Measurements from ENCODE around the gene RTKN. TPM values are rescaled to one million over a fixed set of nuclear protein-coding genes. Genes with fewer than 3 reads are reported as not detected.

RTKN gene
- total and polyA plus RNA-seq, 2 of the 13 experiments (the other 11 are each of a cell fraction or from before 2014, with no cell fraction given): 159 to 166 TPM

GRCh38 chr2:74391580-74392448 is 49.9 kb downstream of the RTKN start (continued):
- TF ChIP-seq ZNF879 (CRISPR knock-in tag; IDR thresholded peaks at IDR 0.05) (no peak), SKIL (CRISPR knock-in tag; IDR thresholded peaks at IDR 0.05; ENCODE audit: borderline replicate concordance) (peak; percentile 28; the same call in 1 of the 2 replicates), CHCHD3 (CRISPR knock-in tag; IDR thresholded peaks at IDR 0.05) (0 out of 2 replicates have a peak, but pooled peaks have one; percentile 83), ASH2L (IDR thresholded peaks at IDR 0.05; ENCODE audit: insufficient read length, low read depth, low read length) (peak; percentile 90), KLF16 (CRISPR knock-in tag; IDR thresholded peaks at IDR 0.05) (peak in 1 of 2 experiments; percentile 92; a peak in 2 of 4 replicates), MIXL1 (CRISPR knock-in tag; IDR thresholded peaks at IDR 0.05) (peak; percentile 53), POLR2G (IDR thresholded peaks at IDR 0.05; ENCODE audit: low read depth, low read length) (peak; percentile 89), DR1 (CRISPR knock-in tag; IDR thresholded peaks at IDR 0.05) (peak; percentile 57), ZMAT5 (CRISPR knock-in tag; IDR thresholded peaks at IDR 0.05; ENCODE audit: borderline replicate concordance, low read depth) (no peak), ZC3H4 (CRISPR knock-in tag; IDR thresholded peaks at IDR 0.05; ENCODE audit: borderline replicate concordance) (no peak), MXD4 (CRISPR knock-in tag; IDR thresholded peaks at IDR 0.05) (peak; percentile 86), CHD4 (IDR thresholded peaks at IDR 0.05; ENCODE audit: borderline replicate concordance, low read length) (peak; percentile 97), ZNF354B (CRISPR knock-in tag; IDR thresholded peaks at IDR 0.05) (peak; percentile 86; the same call in 1 of the 2 replicates), ZBTB8A (CRISPR knock-in tag; IDR thresholded peaks at IDR 0.05; ENCODE audit: borderline replicate concordance, low read depth) (no peak), KDM5B (CRISPR knock-in tag; IDR thresholded peaks at IDR 0.05; ENCODE audit: borderline replicate concordance) (peak; percentile 80; the same call in 1 of the 2 replicates), KAT2B (IDR thresholded peaks at IDR 0.05; ENCODE audit: borderline replicate concordance, low read depth, low read length) (no peak), ZNF770 (CRISPR knock-in tag; IDR thresholded peaks at IDR 0.05) (peak; percentile 42), ARNTL (CRISPR knock-in tag; IDR thresholded peaks at IDR 0.05) (0 out of 2 replicates have a peak, but pooled peaks have one; percentile 36), ZBTB7A (CRISPR knock-in tag; IDR thresholded peaks at IDR 0.05) (peak; percentile 95), ATF5 (CRISPR knock-in tag; IDR thresholded peaks at IDR 0.05; ENCODE audit: low read depth) (no peak), CCAR2 (optimal IDR thresholded peaks at IDR 0.05; ENCODE audit: low read depth, low read length) (no peak), ZNF784 (CRISPR knock-in tag; IDR thresholded peaks at IDR 0.05; ENCODE audit: borderline replicate concordance) (0 out of 2 replicates have a peak, but pooled peaks have one; percentile 62)
